Common myeloid progenitor, CD34-positive (primary cell): Measurements from ENCODE around the gene PTPRG.

ENCODE experiments used
- CTCF ChIA-PET: fragments of 350-600 bp; sonication (Branson Sonifier 250); formaldehyde crosslinking; loops from one replicate; lab custom pipeline; 2021; ENCODE audit warnings: antibody characterized with exemption; lab: Charles Lee
- POLR2A ChIA-PET: fragments of 350-600 bp; sonication (Branson Sonifier 250); formaldehyde crosslinking; loops from one replicate; lab custom pipeline; 2021; ENCODE audit warnings: antibody characterized with exemption; lab: Charles Lee
- DNase-seq, 3 donors: peaks; one replicate each; pipeline versions ENCODE4 v3.0.0 to v3.0.0-alpha.2; 2013
- H3K27ac ChIP-seq, 2 experiments: 1 replicate in 1 of 2; 2 replicates in 1 of 2; pipeline ENCODE4 v1.7.0; 2013; ENCODE audit warnings: inconsistent platforms in 2 of 2, low read length in 2 of 2, mild to moderate bottlenecking in 2 of 2, low read depth in 1 of 2, moderate library complexity in 1 of 2; ENCODE audit not compliant: severe bottlenecking in 2 of 2, insufficient read depth in 1 of 2, poor library complexity in 1 of 2
- H3K27me3 ChIP-seq, 5 experiments: replicated peaks in 2 of 5; 1 replicate in 3 of 5; 2 replicates in 2 of 5; pipeline versions ENCODE4 v1.6.1 to v1.7.0; 2013; ENCODE audit warnings: low read length in 4 of 5, mild to moderate bottlenecking in 2 of 5, moderate library complexity in 2 of 5, inconsistent platforms in 1 of 5; ENCODE audit not compliant: insufficient read depth in 5 of 5, control insufficient read depth in 4 of 5
- H3K36me3 ChIP-seq, 4 experiments: 1 replicate in 2 of 4; 2 replicates in 2 of 4; pipeline versions ENCODE4 v1.6.1 to v1.7.0; 2013; ENCODE audit warnings: low read length in 3 of 4, control low read depth in 1 of 4, mild to moderate bottlenecking in 1 of 4; ENCODE audit not compliant: control insufficient read depth in 4 of 4, insufficient read depth in 4 of 4
- H3K4me1 ChIP-seq, 4 experiments: 1 replicate in 3 of 4; 2 replicates in 1 of 4; pipeline versions ENCODE4 v1.6.1 to v1.7.1; 2013; ENCODE audit warnings: low read length in 3 of 4, mild to moderate bottlenecking in 3 of 4, control low read depth in 1 of 4, inconsistent platforms in 1 of 4, moderate library complexity in 1 of 4; ENCODE audit not compliant: control insufficient read depth in 4 of 4, insufficient read depth in 4 of 4; ENCODE audit errors: control extremely low read depth in 1 of 4
- H3K4me3 ChIP-seq, 7 experiments: 1 replicate in 4 of 7; 2 replicates in 3 of 7; pipeline versions ENCODE4 v1.5.1 to v1.7.0; 2013; ENCODE audit warnings: mild to moderate bottlenecking in 7 of 7, low read length in 6 of 7, moderate library complexity in 6 of 7, inconsistent platforms in 2 of 7, low read depth in 2 of 7, control low read depth in 1 of 7; ENCODE audit not compliant: insufficient read depth in 4 of 7, control insufficient read depth in 1 of 7; ENCODE audit errors: extremely low read depth in 1 of 7
- H3K9me3 ChIP-seq, 5 experiments: 1 replicate in 4 of 5; 2 replicates in 1 of 5; pipeline versions ENCODE4 v1.6.1 to v1.7.1; 2013; ENCODE audit warnings: low read length in 4 of 5, mild to moderate bottlenecking in 2 of 5, inconsistent platforms in 1 of 5, low read depth in 1 of 5, moderate library complexity in 1 of 5; ENCODE audit not compliant: control insufficient read depth in 4 of 5, insufficient read depth in 2 of 5; ENCODE audit errors: control extremely low read depth in 1 of 5
- WGBS: methylation state at CpG from one replicate; pipeline ENCODE4 v1.1.5; 2013; ENCODE audit not compliant: insufficient coverage; 5-methylcytosine and 5-hydroxymethylcytosine counted together

Gene PTPRG

DNA sequence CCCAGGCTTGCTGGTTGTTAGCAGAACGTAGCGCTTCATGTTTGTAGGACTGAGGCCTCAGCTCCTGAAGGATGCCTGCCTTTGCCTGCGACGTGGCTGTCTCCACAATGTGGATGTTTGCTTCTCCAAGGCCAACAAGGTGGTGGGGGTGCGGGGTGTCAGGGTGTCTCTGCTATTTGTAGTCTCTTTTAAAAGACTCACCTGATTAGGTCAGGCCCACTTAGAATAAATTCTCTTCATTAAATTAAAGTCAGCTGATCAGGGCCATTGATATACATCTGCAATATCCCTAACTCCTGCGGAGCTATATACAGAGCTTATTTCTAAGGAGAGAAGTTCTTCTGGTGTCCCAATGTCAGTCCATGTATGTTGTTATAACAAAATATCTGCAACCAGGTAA is 44.8 kb downstream of the PTPRG start:
- Histone ChIP-seq H3K27me3 (no peaks in the 10 kb centered on the region), H3K9me3 (peaks cover 0 to 2% (median 0%) of the 10 kb centered on the region in 5 experiments), H3K36me3 (no peaks in the 10 kb centered on the region), H3K4me3 (no peak overlapping the region), H3K4me1 (no peaks in the 10 kb centered on the region), H3K27ac (no peak overlapping the region)
- ChIA-PET POLR2A (no interaction called here), CTCF (interaction anchor here (1.4 kb wide), 1 partner anchor 13 kb away, joined by 3 read pairs; no protein-coding TSS in a partner anchor)
- 100% methylated on average over 2 of the region's 6 CpGs for WGBS
- DNase-seq = no peak

DNA sequence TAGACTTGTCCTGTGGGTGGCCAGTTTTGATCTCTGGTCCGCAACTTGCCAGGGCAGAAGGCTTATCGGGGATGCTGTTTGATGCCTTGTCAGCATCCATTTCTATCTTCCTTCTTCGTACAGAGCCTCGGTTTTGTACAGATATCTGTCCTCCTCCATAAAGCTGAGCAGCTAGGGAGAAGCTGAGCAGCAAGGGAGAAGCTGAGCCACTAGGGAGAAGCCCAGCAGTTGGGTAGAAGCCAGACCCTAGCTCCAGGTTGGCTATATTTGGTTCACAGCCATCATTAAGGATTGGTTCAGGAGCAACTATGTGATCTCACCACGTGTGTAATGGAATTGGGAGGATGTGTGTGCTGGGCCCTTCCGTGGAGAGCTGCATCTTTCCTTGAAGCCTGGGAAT is 46.7 kb downstream of the PTPRG start:
- DNase-seq = no peak
- no peaks in the 10 kb centered on the region for H3K27me3 ChIP-seq
- H3K9me3 ChIP-seq = peaks cover 0 to 2% (median 0%) of the 10 kb centered on the region in 5 experiments
- H3K4me3 ChIP-seq = no peak overlapping the region
- no peaks in the 10 kb centered on the region for H3K36me3 ChIP-seq
- CTCF ChIA-PET = no interaction called here
- POLR2A ChIA-PET = no interaction called here
- no peak overlapping the region for H3K27ac ChIP-seq
- H3K4me1 ChIP-seq = no peaks in the 10 kb centered on the region
- 91% methylated on average over 6 of the region's 6 CpGs for WGBS

DNA sequence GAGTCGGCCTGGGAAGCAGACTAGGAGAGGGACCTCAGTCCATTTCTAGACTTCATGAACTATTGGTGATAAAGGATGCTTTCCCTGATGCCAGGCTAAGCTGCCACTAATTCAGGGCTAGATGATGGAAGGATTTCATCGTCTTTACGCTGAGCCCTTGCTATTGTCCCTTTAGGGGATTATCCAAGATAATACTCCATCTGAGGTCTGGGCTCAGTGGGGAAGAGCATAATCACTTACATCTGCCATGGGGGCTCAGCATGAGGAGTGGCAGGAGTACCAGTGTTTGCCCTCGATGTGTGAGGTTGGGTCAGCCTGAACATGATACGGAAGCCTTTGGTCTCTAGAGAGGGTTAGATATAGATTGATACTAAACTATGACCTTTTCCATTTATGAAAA is 47.3 kb downstream of the PTPRG start:
- CTCF ChIA-PET = no interaction called here
- DNase-seq = no peak
- POLR2A ChIA-PET = no interaction called here
- no peak overlapping the region for H3K27ac ChIP-seq
- H3K36me3 ChIP-seq = no peaks in the 10 kb centered on the region
- H3K9me3 ChIP-seq = no peaks in the 10 kb centered on the region
- no peaks in the 10 kb centered on the region for H3K27me3 ChIP-seq
- WGBS = 90% methylated on average over 4 of the region's 5 CpGs
- no peaks in the 10 kb centered on the region for H3K4me1 ChIP-seq
- H3K4me3 ChIP-seq = no peak overlapping the region

DNA sequence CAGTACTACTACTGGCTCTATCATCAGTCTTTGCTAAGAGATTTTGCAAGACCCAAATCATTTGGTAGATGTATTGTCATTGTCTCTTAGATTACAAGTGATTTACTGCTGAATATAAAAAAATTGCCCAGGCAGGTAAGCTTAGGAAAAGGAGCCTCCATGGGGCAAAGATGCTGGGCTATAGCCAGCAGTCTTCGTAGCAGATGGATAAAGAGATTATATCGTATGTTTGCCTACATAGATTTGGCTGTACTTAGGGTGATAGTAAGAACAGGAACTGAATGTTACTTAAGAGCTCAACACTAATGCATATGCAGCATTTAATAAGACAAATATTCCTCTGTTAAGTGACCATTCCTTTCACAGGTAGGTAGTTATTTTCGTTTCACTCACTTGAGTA is 48.9 kb downstream of the PTPRG start:
- ChIA-PET CTCF (no interaction called here), POLR2A (no interaction called here)
- Histone ChIP-seq H3K4me3 (no peak overlapping the region), H3K27me3 (no peaks in the 10 kb centered on the region), H3K4me1 (no peaks in the 10 kb centered on the region), H3K9me3 (no peaks in the 10 kb centered on the region), H3K27ac (no peak overlapping the region), H3K36me3 (no peaks in the 10 kb centered on the region)
- DNase-seq = no peak
- WGBS = 41% methylated on average over 2 of the region's 3 CpGs

DNA sequence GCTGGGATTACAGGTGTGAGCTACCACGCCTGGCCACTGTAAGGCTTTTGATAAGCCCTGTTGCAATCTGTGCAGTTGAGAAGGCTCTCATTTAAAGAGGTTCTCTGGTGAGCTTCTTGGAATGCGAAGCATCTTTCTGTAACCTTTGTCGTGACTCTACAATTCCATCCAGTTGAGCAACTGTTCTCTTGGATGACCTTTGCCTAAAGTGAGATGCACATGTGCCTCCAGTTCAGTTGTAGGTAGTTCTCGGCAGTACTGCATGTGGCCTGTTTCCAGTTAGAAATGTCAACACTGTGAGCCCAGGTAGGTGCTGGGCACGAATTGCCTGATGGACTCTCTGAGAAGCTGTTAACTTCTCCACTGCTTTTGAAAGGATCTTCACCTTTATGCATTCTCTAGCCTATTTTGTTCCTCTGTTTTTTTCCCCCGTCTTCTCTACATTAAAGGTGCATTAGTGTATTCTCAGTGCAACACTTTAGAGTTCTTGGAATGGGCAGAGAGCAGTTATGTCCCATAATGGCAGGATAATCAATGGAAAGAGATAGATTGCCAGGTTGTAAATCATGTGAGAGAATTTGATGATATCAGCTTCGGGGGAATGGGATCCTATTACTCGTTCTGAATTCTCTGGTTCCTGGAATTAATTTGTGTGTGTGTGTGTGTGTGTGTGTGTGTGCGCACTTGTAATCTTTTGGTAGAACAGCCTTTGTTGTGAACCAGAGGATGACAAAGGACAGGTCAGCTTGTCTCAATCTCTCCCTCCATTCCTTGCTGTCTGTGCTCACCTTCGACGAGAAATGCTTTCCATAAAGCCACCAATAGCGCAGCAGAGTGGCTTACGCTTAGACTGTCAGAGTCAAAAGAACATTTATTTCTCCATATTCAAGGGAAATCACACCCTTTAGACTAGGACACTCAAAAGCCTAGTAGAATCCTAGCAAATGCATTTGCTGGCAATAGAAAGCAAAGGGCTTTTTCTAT is 51.1 kb downstream of the PTPRG start:
- no peak for DNase-seq
- CTCF ChIA-PET = no interaction called here
- 90% methylated on average over 11 of the region's 13 CpGs for whole genome bisulfite sequencing
- H3K36me3 ChIP-seq = no peaks in the 10 kb centered on the region
- no peak overlapping the region for H3K4me3 ChIP-seq
- H3K27ac ChIP-seq = no peak overlapping the region
- H3K27me3 ChIP-seq = no peaks in the 10 kb centered on the region
- no peaks in the 10 kb centered on the region for H3K4me1 ChIP-seq
- POLR2A ChIA-PET = no interaction called here
- H3K9me3 ChIP-seq = no peaks in the 10 kb centered on the region

DNA sequence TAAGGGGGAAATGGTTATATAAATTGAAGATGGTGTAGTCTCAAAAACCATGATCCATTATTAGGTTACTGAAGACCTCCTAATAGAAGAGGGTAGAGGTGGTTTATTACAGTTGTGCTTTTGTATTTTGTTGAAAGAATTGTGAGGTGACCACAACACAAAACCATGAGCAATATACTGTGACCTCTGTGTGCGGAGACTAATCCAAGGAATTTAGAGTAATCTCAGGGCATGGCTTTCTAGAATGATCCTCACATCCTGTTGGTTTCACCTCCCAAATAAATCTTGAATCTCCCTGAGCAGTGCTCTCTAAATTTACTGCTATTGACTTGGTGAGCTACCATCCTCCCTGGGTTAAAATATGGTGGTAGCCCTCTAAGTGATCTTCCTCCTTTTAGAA is 52.3 kb downstream of the PTPRG start:
- CTCF ChIA-PET = no interaction called here
- Histone ChIP-seq H3K36me3 (no peaks in the 10 kb centered on the region), H3K27me3 (no peaks in the 10 kb centered on the region), H3K27ac (no peak overlapping the region), H3K4me3 (no peak overlapping the region), H3K4me1 (no peaks in the 10 kb centered on the region), H3K9me3 (no peaks in the 10 kb centered on the region)
- WGBS = no CpG with 5 or more reads among the region's 1 CpG
- DNase-seq = no peak
- POLR2A ChIA-PET = no interaction called here

DNA sequence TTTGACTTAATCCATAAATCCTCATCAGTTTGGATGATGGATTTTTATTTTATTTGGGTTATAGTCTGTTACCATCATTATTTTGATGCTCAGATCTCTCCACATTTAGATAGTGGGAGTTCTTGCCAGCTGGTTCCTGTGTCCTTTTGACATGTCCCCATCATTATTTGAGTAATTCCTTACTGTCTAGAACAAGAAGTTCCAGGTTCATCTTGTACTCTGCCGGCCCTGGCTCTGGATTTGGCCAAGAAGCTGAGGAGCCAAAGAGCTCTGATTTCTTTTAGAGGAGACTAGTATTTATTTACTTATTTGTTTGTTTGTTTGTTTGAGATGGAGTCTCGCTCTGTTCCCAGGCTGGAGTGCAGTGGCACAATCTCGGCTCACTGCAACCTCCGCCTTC is 54.3 kb downstream of the PTPRG start:
- no peaks in the 10 kb centered on the region for H3K4me1 ChIP-seq
- no peaks in the 10 kb centered on the region for H3K36me3 ChIP-seq
- H3K27ac ChIP-seq = no peak overlapping the region
- ChIA-PET POLR2A (no interaction called here), CTCF (no interaction called here)
- DNase-seq = no peak
- 100% methylated on average over 3 of the region's 4 CpGs for WGBS
- no peak overlapping the region for H3K4me3 ChIP-seq
- H3K9me3 ChIP-seq = no peaks in the 10 kb centered on the region
- H3K27me3 ChIP-seq = no peaks in the 10 kb centered on the region
